GM12864 (cell line): ENCODE data around the gene PHLPP1.

Experiments used
- DNase-seq: peaks from one replicate; pipeline ENCODE4 v3.0.0-alpha.2; 2011; ENCODE audit warnings: low read depth
- H3K4me3 ChIP-seq: 2 replicates; pipeline ENCODE4 v1.5.1; 2011; ENCODE audit warnings: mild to moderate bottlenecking, low read depth, low read length, control low read depth
- CTCF ChIP-seq: IDR thresholded peaks from 2 replicates; pipeline ENCODE4 v1.5.1; 2011; ENCODE audit warnings: low read depth, mild to moderate bottlenecking, moderate library complexity, low read length, control low read depth, inconsistent platforms; ENCODE audit errors: missing control alignments

The PHLPP1 gene

GRCh38 chr18:62711781-62712180, 3.6 kb upstream of the PHLPP1 start:
- no peak overlapping the region for H3K4me3 ChIP-seq
- no peak for DNase-seq
- TF ChIP-seq CTCF, result no peak

- H3K4me3 ChIP-seq, result no peak overlapping the region
- no peak for DNase-seq
- no peak for TF ChIP-seq CTCF
These were observed 1.6 kb upstream of the PHLPP1 start for GRCh38 chr18:62713651-62714247.

GRCh38 chr18:62714671-62715435, 488 bp upstream of the PHLPP1 start:
- peak overlapping the region; percentile 73 for H3K4me3 ChIP-seq
- DNase-seq, result peak; percentile 96
- TF ChIP-seq CTCF, result peak; percentile 66

- peak overlapping the region; percentile 73 for H3K4me3 ChIP-seq
- DNase-seq, result no peak
- no peak for TF ChIP-seq CTCF
These were observed 646 bp downstream of the PHLPP1 start for GRCh38 chr18:62715759-62716615.

- no peak for DNase-seq
- peak overlapping the region; percentile 73 for H3K4me3 ChIP-seq
- no peak for TF ChIP-seq CTCF
These were observed 1.4 kb downstream of the PHLPP1 start for GRCh38 chr18:62716619-62717168.

- DNase-seq, result no peak
- H3K4me3 ChIP-seq, result peak overlapping the region; percentile 73
- no peak for TF ChIP-seq CTCF
These were observed 2.0 kb downstream of the PHLPP1 start for GRCh38 chr18:62717169-62717924.
